HFFc6 (cell line): ENCODE measurements around the gene ERBB3. TPM values are rescaled to one million over a fixed set of nuclear protein-coding genes. Genes with fewer than 3 reads are reported as not detected.

Experiments
- DNase-seq: peaks from one replicate; pipeline ENCODE4 v3.0.0-alpha.2; 2018
- H3K27ac Mint-ChIP-seq: 2 replicates; pipeline ENCODE4 v1.8.0; 2020; ENCODE audit warnings: mild to moderate bottlenecking, mixed read lengths
- H3K27me3 Mint-ChIP-seq: 2 replicates; pipeline ENCODE4 v1.8.0; 2021; ENCODE audit warnings: mild to moderate bottlenecking, moderate library complexity, mixed read lengths; ENCODE audit not compliant: insufficient read depth
- H3K36me3 Mint-ChIP-seq: 2 replicates; pipeline ENCODE4 v1.8.0; 2021; ENCODE audit warnings: low read depth, mixed read lengths
- H3K4me1 Mint-ChIP-seq: 2 replicates; pipeline ENCODE4 v1.8.0; 2020; ENCODE audit warnings: low read depth, mixed read lengths
- H3K4me3 Mint-ChIP-seq: 2 replicates; pipeline ENCODE4 v1.8.0; 2020; ENCODE audit warnings: mild to moderate bottlenecking, moderate library complexity, mixed read lengths
- H3K9me3 Mint-ChIP-seq: 2 replicates; pipeline ENCODE4 v1.8.0; 2020; ENCODE audit warnings: mild to moderate bottlenecking, mixed read lengths
- CTCF ChIP-seq: fragments of 200-600 bp; sonication (generic); IDR thresholded peaks from 2 replicates; pipeline ENCODE4 v1.5.0; 2021; ENCODE audit warnings: antibody characterized with exemption, mild to moderate bottlenecking
- total RNA-seq, 6 experiments: library from RNA; stranded (reverse); fragmentation: NEBNext Ultra II Directional; extraction: Animal tissue kit (Norgen Biotek cat#: 25700); gene quantifications; 2 replicates in 1 of 6; 3 replicates in 5 of 6; pipeline ENCODE4 v1.2.3, GENCODE V29; 2021

Gene ERBB3
- total RNA-seq, 6 experiments from 2014 or later, result 1.0 to 2.5 (median 1.8) TPM

- no peak for TF ChIP-seq CTCF
- peaks cover 7% of the 10 kb centered on the region; the same call in 1 of the 2 replicates for H3K9me3 Mint-ChIP-seq
- peaks cover 38% of the 10 kb centered on the region for H3K4me1 Mint-ChIP-seq
- peaks cover 19% of the 10 kb centered on the region for H3K27me3 Mint-ChIP-seq
- H3K27ac Mint-ChIP-seq, result peak overlapping the region; percentile 98
- H3K4me3 Mint-ChIP-seq, result peak overlapping the region; percentile 95
- no peak for DNase-seq
- peaks cover 26% of the 10 kb centered on the region for H3K36me3 Mint-ChIP-seq
These were observed 40.3 kb downstream of the ERBB3 start for GRCh38 chr12:56120158-56120846.

- H3K4me1 Mint-ChIP-seq, result peaks cover 40% of the 10 kb centered on the region
- H3K4me3 Mint-ChIP-seq, result no peak overlapping the region
- no peak overlapping the region for H3K27ac Mint-ChIP-seq
These were observed 41.4 kb downstream of the ERBB3 start for GRCh38 chr12:56121204-56121870.

DNA sequence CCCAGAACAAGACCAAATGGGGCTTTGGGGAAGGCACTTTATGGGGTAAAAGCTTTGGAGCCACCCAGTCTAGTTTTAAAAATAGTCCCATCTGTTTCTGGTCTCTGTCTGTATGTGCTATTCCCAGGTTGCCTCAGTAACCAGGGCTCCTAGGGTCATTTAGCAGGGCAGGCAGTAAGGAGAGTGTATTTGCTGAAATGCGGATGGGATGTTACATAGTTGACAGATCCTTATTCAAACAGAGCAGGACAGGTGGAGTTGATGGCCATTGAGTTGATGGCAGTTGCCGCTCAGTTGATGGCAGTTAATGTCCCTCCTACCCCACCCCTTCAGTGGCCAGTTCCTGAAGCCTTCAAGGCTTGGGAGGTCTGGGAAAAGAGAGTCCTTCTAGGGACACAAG is 42.7 kb downstream of the ERBB3 start:
- Mint-ChIP-seq H3K36me3 (peaks cover 13% of the 10 kb centered on the region), H3K27me3 (peaks cover 7% of the 10 kb centered on the region), H3K4me3 (no peak overlapping the region), H3K4me1 (peaks cover 51% of the 10 kb centered on the region), H3K27ac (peak overlapping the region; percentile 70), H3K9me3 (peaks cover 3% of the 10 kb centered on the region; the same call in 1 of the 2 replicates)
- TF ChIP-seq CTCF, result no peak
- DNase-seq, result no peak

More at GRCh38 chr12:56121204-56121870, 41.4 kb downstream of the ERBB3 start:
- H3K9me3 Mint-ChIP-seq, result peaks cover 7% of the 10 kb centered on the region; the same call in 1 of the 2 replicates
- DNase-seq, result no peak
- peaks cover 19% of the 10 kb centered on the region for H3K27me3 Mint-ChIP-seq
- no peak for TF ChIP-seq CTCF
- peaks cover 26% of the 10 kb centered on the region for H3K36me3 Mint-ChIP-seq

GRCh38 chr12:56124133-56124532 is 44.2 kb downstream of the ERBB3 start:
- Mint-ChIP-seq H3K27ac (peak overlapping the region; percentile 6; the same call in 1 of the 2 replicates), H3K4me3 (no peak overlapping the region), H3K9me3 (no peaks in the 10 kb centered on the region), H3K36me3 (peaks cover 9% of the 10 kb centered on the region), H3K27me3 (peaks cover 3% of the 10 kb centered on the region), H3K4me1 (peaks cover 40% of the 10 kb centered on the region)
- TF ChIP-seq CTCF, result no peak
- no peak for DNase-seq

DNA sequence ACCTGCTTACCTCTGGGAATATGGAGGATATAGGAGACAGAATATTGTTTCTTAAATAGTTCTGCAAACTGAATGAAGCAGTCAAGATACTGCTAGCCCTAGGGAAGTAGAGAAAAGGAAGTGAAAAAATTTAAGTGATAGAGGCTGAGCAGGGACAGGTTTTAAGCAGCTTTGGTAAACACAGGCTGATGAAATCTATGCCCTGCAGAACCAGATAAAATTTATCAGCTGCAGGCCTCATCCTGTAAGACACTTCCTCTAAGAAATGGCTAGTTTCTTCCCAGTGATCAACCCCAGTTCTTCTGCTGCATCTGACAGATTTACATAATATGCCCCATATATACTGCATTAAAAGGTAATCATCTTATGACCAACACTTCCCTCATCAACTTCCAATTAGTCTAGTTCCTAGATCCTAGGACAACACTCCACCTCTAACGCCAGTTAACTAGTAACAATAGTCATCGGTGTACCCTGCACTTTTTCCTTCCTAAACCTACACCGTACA is 46.8 kb downstream of the ERBB3 start:
- H3K27me3 Mint-ChIP-seq, result peaks cover 2% of the 10 kb centered on the region; the same call in 1 of the 2 replicates
- H3K9me3 Mint-ChIP-seq, result no peaks in the 10 kb centered on the region
- H3K4me1 Mint-ChIP-seq, result peaks cover 48% of the 10 kb centered on the region
- TF ChIP-seq CTCF, result no peak
- peak overlapping the region; percentile 93; the same call in 1 of the 2 replicates for H3K4me3 Mint-ChIP-seq
- H3K27ac Mint-ChIP-seq, result peak overlapping the region; percentile 94
- no peak for DNase-seq
- peaks cover 16% of the 10 kb centered on the region for H3K36me3 Mint-ChIP-seq
